Testis (tissue), 2 donors: ENCODE results near the gene DUOXA1.

Experiments used
- POLR2A ChIP-seq: fragments of 450-650 bp; IDR thresholded peaks from one replicate; pipeline ENCODE4 v1.6.1; 2017; ENCODE audit warnings: antibody characterized with exemption, mild to moderate bottlenecking, moderate library complexity
- TF ChIP-seq, protein P1 (sequence below), 3 experiments: fragments of 450-650 bp in 2 of 3; fragments of 200-600 bp in 1 of 3; sonication (generic) in 1 of 3; IDR thresholded peaks; one replicate each; pipeline ENCODE4 v1.5.1; 2016 to 2019; ENCODE audit warnings: antibody characterized with exemption in 3 of 3, mild to moderate bottlenecking in 2 of 3, moderate library complexity in 1 of 3

DNA sequence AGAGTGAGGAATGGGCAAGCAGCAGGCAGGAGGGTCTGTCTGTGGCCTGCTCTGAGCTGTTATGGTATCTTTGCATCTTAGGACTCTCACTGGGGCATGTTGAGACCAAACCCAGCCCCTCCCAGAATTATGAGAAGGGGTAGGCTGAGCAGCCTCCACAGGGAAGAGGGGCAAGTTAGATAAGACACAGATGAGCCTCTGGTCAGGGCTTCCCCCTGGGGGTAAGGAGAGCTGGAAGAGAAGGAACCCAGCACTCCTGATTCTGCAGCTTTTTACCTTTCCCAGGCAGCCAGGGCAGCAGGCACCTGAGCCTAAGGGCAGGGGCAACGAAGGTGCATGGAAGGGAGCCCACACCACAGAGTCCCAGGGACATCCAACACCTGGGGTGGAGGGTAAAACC, 19.4 kb upstream of the DUOXA1 start:
- TF ChIP-seq POLR2A, result no peak
- TF ChIP-seq, protein P1, sequence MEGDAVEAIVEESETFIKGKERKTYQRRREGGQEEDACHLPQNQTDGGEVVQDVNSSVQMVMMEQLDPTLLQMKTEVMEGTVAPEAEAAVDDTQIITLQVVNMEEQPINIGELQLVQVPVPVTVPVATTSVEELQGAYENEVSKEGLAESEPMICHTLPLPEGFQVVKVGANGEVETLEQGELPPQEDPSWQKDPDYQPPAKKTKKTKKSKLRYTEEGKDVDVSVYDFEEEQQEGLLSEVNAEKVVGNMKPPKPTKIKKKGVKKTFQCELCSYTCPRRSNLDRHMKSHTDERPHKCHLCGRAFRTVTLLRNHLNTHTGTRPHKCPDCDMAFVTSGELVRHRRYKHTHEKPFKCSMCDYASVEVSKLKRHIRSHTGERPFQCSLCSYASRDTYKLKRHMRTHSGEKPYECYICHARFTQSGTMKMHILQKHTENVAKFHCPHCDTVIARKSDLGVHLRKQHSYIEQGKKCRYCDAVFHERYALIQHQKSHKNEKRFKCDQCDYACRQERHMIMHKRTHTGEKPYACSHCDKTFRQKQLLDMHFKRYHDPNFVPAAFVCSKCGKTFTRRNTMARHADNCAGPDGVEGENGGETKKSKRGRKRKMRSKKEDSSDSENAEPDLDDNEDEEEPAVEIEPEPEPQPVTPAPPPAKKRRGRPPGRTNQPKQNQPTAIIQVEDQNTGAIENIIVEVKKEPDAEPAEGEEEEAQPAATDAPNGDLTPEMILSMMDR (IDR thresholded peaks at IDR 0.05), result no peak
